CD14-positive monocyte (primary cell): ENCODE results near the gene ANKRD23. TPM values are rescaled to one million over a fixed set of nuclear protein-coding genes. Genes with fewer than 3 reads are reported as not detected.

Experiments used
- DNase-seq, 3 donors: peaks; one replicate each; pipeline ENCODE4 v3.0.0-alpha.2; 2011 to 2022
- H2AFZ ChIP-seq: 2 replicates; pipeline ENCODE4 v1.6.0; 2012; ENCODE audit warnings: mild to moderate bottlenecking, low read depth, low read length, inconsistent platforms; ENCODE audit not compliant: insufficient read depth, poor library complexity, severe bottlenecking
- H3K27ac ChIP-seq, 2 donors: 1 replicate in 1 of 2; 2 replicates in 1 of 2; pipeline ENCODE4 v1.5.1; 2012 to 2013; ENCODE audit warnings: low read length in 2 of 2, control low read depth in 1 of 2, inconsistent platforms in 1 of 2, low read depth in 1 of 2, mild to moderate bottlenecking in 1 of 2
- H3K27me3 ChIP-seq, 2 donors: one replicate each; pipeline versions ENCODE4 v1.6.0 to v1.6.1; 2011 to 2013; ENCODE audit warnings: low read length in 2 of 2; ENCODE audit not compliant: control insufficient read depth in 2 of 2, insufficient read depth in 2 of 2
- H3K36me3 ChIP-seq, 2 donors: replicated peaks in 1 of 2; 1 replicate in 1 of 2; 2 replicates in 1 of 2; pipeline versions ENCODE4 v1.5.1 to v1.6.1; 2012 to 2013; ENCODE audit warnings: low read length in 2 of 2, control low read depth in 1 of 2, inconsistent platforms in 1 of 2, mild to moderate bottlenecking in 1 of 2; ENCODE audit not compliant: insufficient read depth in 2 of 2, control insufficient read depth in 1 of 2
- H3K4me1 ChIP-seq, 2 donors: 1 replicate in 1 of 2; 2 replicates in 1 of 2; pipeline versions ENCODE4 v1.5.1 to v1.6.1; 2012 to 2013; ENCODE audit warnings: low read length in 2 of 2, control low read depth in 1 of 2, inconsistent platforms in 1 of 2, mild to moderate bottlenecking in 1 of 2, moderate library complexity in 1 of 2; ENCODE audit not compliant: insufficient read depth in 2 of 2, control insufficient read depth in 1 of 2
- H3K4me2 ChIP-seq: replicated peaks from 2 replicates; pipeline ENCODE3; 2012; ENCODE audit warnings: low read length, moderate library complexity, mild to moderate bottlenecking; ENCODE audit not compliant: poor library complexity, severe bottlenecking; ENCODE audit errors: extremely low read depth
- H3K4me3 ChIP-seq, 3 experiments: fragments of 200-600 bp in 1 of 3; sonication (generic) in 1 of 3; replicated peaks in 1 of 3; 1 replicate in 2 of 3; 2 replicates in 1 of 3; pipeline ENCODE4 v1.5.1; 2011 to 2013; ENCODE audit warnings: low read length in 3 of 3, mild to moderate bottlenecking in 3 of 3, control low read depth in 2 of 3, low read depth in 2 of 3, inconsistent platforms in 1 of 3, moderate library complexity in 1 of 3
- H3K79me2 ChIP-seq: 2 replicates; pipeline ENCODE4 v1.6.0; 2012; ENCODE audit warnings: mild to moderate bottlenecking, control low read depth, inconsistent platforms, low read length, moderate library complexity; ENCODE audit not compliant: insufficient read depth
- H3K9ac ChIP-seq: 2 replicates; pipeline ENCODE4 v1.6.0; 2017; ENCODE audit warnings: low read length, mild to moderate bottlenecking; ENCODE audit not compliant: insufficient read depth, poor library complexity, severe bottlenecking
- H3K9me3 ChIP-seq, 2 donors: replicated peaks in 1 of 2; 1 replicate in 1 of 2; 2 replicates in 1 of 2; pipeline versions ENCODE4 v1.5.1 to v1.6.1; 2012 to 2013; ENCODE audit warnings: low read length in 2 of 2, control low read depth in 1 of 2; ENCODE audit not compliant: control insufficient read depth in 1 of 2, insufficient read depth in 1 of 2
- H4K20me1 ChIP-seq: 2 replicates; pipeline ENCODE4 v1.6.0; 2012; ENCODE audit warnings: mild to moderate bottlenecking, low read length, control low read depth, moderate library complexity; ENCODE audit not compliant: insufficient read depth
- H3K27ac Mint-ChIP-seq, 7 donors: one replicate each; pipeline ENCODE4 v1.8.0; 2020; ENCODE audit warnings: mild to moderate bottlenecking in 7 of 7, mixed read lengths in 7 of 7, moderate library complexity in 6 of 7, inconsistent platforms in 2 of 7
- H3K27me3 Mint-ChIP-seq, 3 donors: one replicate each; pipeline ENCODE4 v1.8.0; 2021 to 2022; ENCODE audit warnings: low read depth in 3 of 3, mild to moderate bottlenecking in 3 of 3, mixed read lengths in 3 of 3, moderate library complexity in 3 of 3, inconsistent platforms in 1 of 3
- H3K36me3 Mint-ChIP-seq, 2 donors: one replicate each; pipeline ENCODE4 v1.8.0; 2020; ENCODE audit warnings: mixed read lengths in 2 of 2, inconsistent platforms in 1 of 2, mild to moderate bottlenecking in 1 of 2
- H3K4me1 Mint-ChIP-seq: one replicate; pipeline ENCODE4 v1.8.0; 2020; ENCODE audit warnings: mild to moderate bottlenecking, mixed read lengths
- H3K4me3 Mint-ChIP-seq, 2 donors: one replicate each; pipeline ENCODE4 v1.8.0; 2020; ENCODE audit warnings: mild to moderate bottlenecking in 2 of 2, mixed read lengths in 2 of 2, moderate library complexity in 1 of 2
- H3K9me3 Mint-ChIP-seq, 7 donors: one replicate each; pipeline ENCODE4 v1.8.0; 2020 to 2022; ENCODE audit warnings: mixed read lengths in 7 of 7, mild to moderate bottlenecking in 6 of 7, moderate library complexity in 6 of 7, inconsistent platforms in 2 of 7
- CTCF ChIP-seq: fragments of 200-600 bp; IDR thresholded peaks from one replicate; pipeline ENCODE4 v1.8.0; 2022; ENCODE audit warnings: antibody characterized with exemption, mild to moderate bottlenecking
- WGBS: methylation state at CpG from one replicate; pipeline ENCODE4 v1.1.5; 2013; ENCODE audit warnings: missing lambda C conversion rate; ENCODE audit not compliant: insufficient coverage; 5-methylcytosine and 5-hydroxymethylcytosine counted together
- intact Hi-C, 2 donors: fragments of 100-400 bp; cut with micrococcal nuclease; formaldehyde crosslinking; loops; one replicate each; pipeline versions ENCODE4 v1.15.0 to v1.15.1; 2023
- polyA plus RNA-seq, 3 donors: library from polyadenylated mRNA; depleted of rRNA in 1 of 3; unstranded in 2 of 3; stranded (reverse) in 1 of 3; fragments of 300-500 nt in 2 of 3; fragments of >200 nt in 1 of 3; fragmentation: Illumina TruSeq in 2 of 3; gene quantifications; 1 replicate in 2 of 3; 2 replicates in 1 of 3; pipeline ENCODE4 v1.2.3, GENCODE V29; 2012 to 2021

ANKRD23 gene
- polyA plus RNA-seq, 3 donors, result 1.4 TPM; not detected in 2

GRCh38 chr2:96842600-96842999, 1.2 kb downstream of the ANKRD23 start:
- Histone ChIP-seq H3K36me3 (peaks cover 2 to 17% of the 10 kb centered on the region in 2 donors), H3K27ac (no peak overlapping the region), H3K79me2 (no peaks in the 10 kb centered on the region), H4K20me1 (no peaks in the 10 kb centered on the region), H3K4me2 (no peak overlapping the region), H3K4me3 (no peak overlapping the region), H3K9me3 (no peaks in the 10 kb centered on the region), H3K27me3 (no peaks in the 10 kb centered on the region), H3K9ac (no peak overlapping the region), H2AFZ (no peak overlapping the region), H3K4me1 (peaks cover 6 to 12% of the 10 kb centered on the region in 2 donors)
- Mint-ChIP-seq H3K4me1 (peaks cover 18% of the 10 kb centered on the region), H3K9me3 (no peaks in the 10 kb centered on the region), H3K27me3 (peaks cover 1 to 2% (median 1%) of the 10 kb centered on the region in 3 donors), H3K27ac (no peak overlapping the region), H3K4me3 (no peak overlapping the region), H3K36me3 (peaks cover 19 to 30% of the 10 kb centered on the region in 2 donors)
- TF ChIP-seq CTCF, result no peak
- 96% methylated on average over 5 of the region's 7 CpGs for WGBS
- intact Hi-C loops, result no loop called here
- no peak for DNase-seq

- H3K9me3 Mint-ChIP-seq, result no peaks in the 10 kb centered on the region
- H3K27me3 Mint-ChIP-seq, result peaks cover 1 to 2% (median 1%) of the 10 kb centered on the region in 3 donors
- no peak overlapping the region for H2AFZ ChIP-seq
- DNase-seq, result no peak
- peak overlapping the region in 1 of 7 donors; percentile 76 for H3K27ac Mint-ChIP-seq
- peaks cover 18% of the 10 kb centered on the region for H3K4me1 Mint-ChIP-seq
- H3K4me3 Mint-ChIP-seq, result no peak overlapping the region
- H3K36me3 Mint-ChIP-seq, result peaks cover 20 to 25% of the 10 kb centered on the region in 2 donors
- intact Hi-C loops, result no loop called here
- peaks cover 0 to 15% of the 10 kb centered on the region in 2 donors for H3K36me3 ChIP-seq
- H3K4me3 ChIP-seq, result no peak overlapping the region
- no peak for TF ChIP-seq CTCF
- H4K20me1 ChIP-seq, result no peaks in the 10 kb centered on the region
- H3K4me2 ChIP-seq, result no peak overlapping the region
- no peaks in the 10 kb centered on the region for H3K27me3 ChIP-seq
- H3K9ac ChIP-seq, result no peak overlapping the region
- 94% methylated on average over 10 of the region's 16 CpGs for WGBS
- H3K4me1 ChIP-seq, result peaks cover 6 to 12% of the 10 kb centered on the region in 2 donors
- H3K27ac ChIP-seq, result no peak overlapping the region
- no peaks in the 10 kb centered on the region for H3K9me3 ChIP-seq
- H3K79me2 ChIP-seq, result no peaks in the 10 kb centered on the region
Measured at GRCh38 chr2:96841701-96842495, 1.9 kb downstream of the ANKRD23 start.
